Kidney epithelial cell (primary cell): ENCODE measurements around the gene PLD1. TPM values are rescaled to one million over a fixed set of nuclear protein-coding genes. Genes with fewer than 3 reads are reported as not detected.
"Not testable (repeated sequence)": the region's sequence is repeated elsewhere in the genome, so short reads cannot be mapped to it uniquely, and the experiment has no call there.

Experiments used
- DNase-seq: peaks from one replicate; pipeline ENCODE4 v3.0.0-alpha.2; 2010; ENCODE audit warnings: low read depth
- H3K27me3 ChIP-seq: 2 replicates; pipeline ENCODE4 v1.6.0; 2011; ENCODE audit warnings: low read length; ENCODE audit not compliant: control insufficient read depth, insufficient read depth
- H3K36me3 ChIP-seq: 2 replicates; pipeline ENCODE4 v1.5.1; 2011; ENCODE audit warnings: low read length; ENCODE audit not compliant: control insufficient read depth, insufficient read depth
- H3K4me3 ChIP-seq: 2 replicates; pipeline ENCODE4 v1.5.1; 2011; ENCODE audit warnings: low read depth, mild to moderate bottlenecking, control low read depth, low read length
- CTCF ChIP-seq: IDR thresholded peaks from 2 replicates; pipeline ENCODE4 v1.5.1; 2011; ENCODE audit warnings: mild to moderate bottlenecking, moderate library complexity, low read length, control low read depth, inconsistent platforms; ENCODE audit not compliant: insufficient read depth, poor library complexity, severe bottlenecking
- total RNA-seq: library from RNA; depleted of rRNA; stranded (reverse); fragments of >200 nt; gene quantifications from 2 replicates; pipeline ENCODE4 v1.2.3, GENCODE V29; 2015

Gene PLD1
- total RNA-seq, 1 donor from 2014 or later: 5.8 TPM

- no peaks in the 10 kb centered on the region for H3K36me3 ChIP-seq
- no peak for DNase-seq
- no peaks in the 10 kb centered on the region for H3K27me3 ChIP-seq
- no peak for TF ChIP-seq CTCF
- H3K4me3 ChIP-seq: no peak overlapping the region
These were observed 114.9 kb downstream of the PLD1 start for GRCh38 chr3:171695426-171695825.

- Histone ChIP-seq H3K27me3 (no peaks in the 10 kb centered on the region), H3K4me3 (no peak overlapping the region), H3K36me3 (no peaks in the 10 kb centered on the region)
- TF ChIP-seq CTCF: no peak
- DNase-seq: no peak
These were observed 115.4 kb downstream of the PLD1 start for GRCh38 chr3:171694888-171695287.

- not testable (repeated sequence) for H3K36me3 ChIP-seq, DNase-seq, H3K27me3 ChIP-seq, H3K4me3 ChIP-seq
These were observed 117.7 kb downstream of the PLD1 start for GRCh38 chr3:171692551-171692950.

GRCh38 chr3:171691485-171691884, 118.8 kb downstream of the PLD1 start:
- no peak overlapping the region for H3K4me3 ChIP-seq
- DNase-seq: no peak
- H3K36me3 ChIP-seq: no peaks in the 10 kb centered on the region
- TF ChIP-seq CTCF: no peak
- no peaks in the 10 kb centered on the region for H3K27me3 ChIP-seq

- no peaks in the 10 kb centered on the region for H3K36me3 ChIP-seq
- no peak for DNase-seq
- TF ChIP-seq CTCF: no peak
- no peaks in the 10 kb centered on the region for H3K27me3 ChIP-seq
- no peak overlapping the region for H3K4me3 ChIP-seq
These were observed 120.0 kb downstream of the PLD1 start for GRCh38 chr3:171690281-171690680.

- no peak overlapping the region for H3K4me3 ChIP-seq
- DNase-seq: no peak
- no peak for TF ChIP-seq CTCF
- H3K27me3 ChIP-seq: no peaks in the 10 kb centered on the region
- no peaks in the 10 kb centered on the region for H3K36me3 ChIP-seq
These were observed 121.7 kb downstream of the PLD1 start for GRCh38 chr3:171688593-171688992.
